KOPT-K1 (cell line): ENCODE measurements around the gene SIGLEC8.
"Not testable (repeated sequence)": the region's sequence is repeated elsewhere in the genome, so short reads cannot be mapped to it uniquely, and the experiment has no call there.

Source experiments
- H3K27ac ChIP-seq: fragments of 200-600 bp; sonication (generic); 2 replicates; pipeline ENCODE4 v1.5.1; 2016; ENCODE audit warnings: antibody characterized with exemption, mild to moderate bottlenecking, low read depth, low read length; ENCODE audit not compliant: poor library complexity, severe bottlenecking
- H3K36me3 ChIP-seq: fragments of 200-600 bp; sonication (generic); 2 replicates; pipeline ENCODE4 v1.5.1; 2017; ENCODE audit warnings: antibody characterized with exemption, mild to moderate bottlenecking, low read length, moderate library complexity; ENCODE audit not compliant: insufficient read depth
- H3K9me3 ChIP-seq: fragments of 200-600 bp; sonication (generic); 2 replicates; pipeline ENCODE4 v1.5.1; 2017; ENCODE audit warnings: antibody characterized with exemption, low read length, mild to moderate bottlenecking; ENCODE audit not compliant: insufficient read depth, poor library complexity, severe bottlenecking

Gene SIGLEC8

GRCh38 chr19:51463976-51464581, 5.8 kb upstream of the SIGLEC8 start:
- not testable (repeated sequence) for H3K9me3 ChIP-seq, H3K27ac ChIP-seq, H3K36me3 ChIP-seq

- Histone ChIP-seq H3K36me3 (no peaks in the 10 kb centered on the region), H3K27ac (no peak overlapping the region), H3K9me3 (no peaks in the 10 kb centered on the region)
Observed at GRCh38 chr19:51462681-51463080, 4.4 kb upstream of the SIGLEC8 start.

- no peak overlapping the region for H3K27ac ChIP-seq
Observed at GRCh38 chr19:51462276-51462675, 4.0 kb upstream of the SIGLEC8 start.

DNA sequence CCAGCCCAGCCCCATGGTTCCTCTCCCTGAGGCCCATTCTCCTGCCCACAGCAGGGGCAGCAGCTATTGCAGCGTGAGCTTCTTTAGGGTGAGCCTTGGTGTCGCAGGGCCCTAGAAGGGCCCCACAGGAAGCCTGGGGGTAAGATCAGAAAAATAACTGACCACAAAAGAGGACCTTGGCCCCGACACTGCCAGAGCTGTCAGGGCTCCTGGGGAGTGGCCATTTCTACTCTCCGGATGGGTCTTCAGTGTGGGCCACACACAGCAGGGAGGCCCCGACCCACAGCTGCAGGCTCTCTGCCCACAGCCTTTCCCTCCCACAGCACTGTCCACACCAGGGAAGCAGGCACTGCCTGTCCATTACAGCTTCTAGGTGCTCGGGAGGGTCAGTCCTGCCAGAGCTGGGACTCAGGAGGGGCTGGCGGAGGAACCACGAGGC, 3.5 kb upstream of the SIGLEC8 start:
- Histone ChIP-seq H3K9me3 (no peaks in the 10 kb centered on the region), H3K36me3 (no peaks in the 10 kb centered on the region), H3K27ac (no peak overlapping the region)

More at GRCh38 chr19:51462276-51462675, 4.0 kb upstream of the SIGLEC8 start:
- Histone ChIP-seq H3K9me3 (no peaks in the 10 kb centered on the region), H3K36me3 (no peaks in the 10 kb centered on the region)

- no peaks in the 10 kb centered on the region for H3K36me3 ChIP-seq
- no peak overlapping the region for H3K27ac ChIP-seq
- no peaks in the 10 kb centered on the region for H3K9me3 ChIP-seq
Observed at GRCh38 chr19:51460164-51460992, 2.1 kb upstream of the SIGLEC8 start.

- H3K36me3 ChIP-seq, result no peaks in the 10 kb centered on the region
- no peaks in the 10 kb centered on the region for H3K9me3 ChIP-seq
- no peak overlapping the region for H3K27ac ChIP-seq
Observed at GRCh38 chr19:51458899-51459505, 748 bp upstream of the SIGLEC8 start.

DNA sequence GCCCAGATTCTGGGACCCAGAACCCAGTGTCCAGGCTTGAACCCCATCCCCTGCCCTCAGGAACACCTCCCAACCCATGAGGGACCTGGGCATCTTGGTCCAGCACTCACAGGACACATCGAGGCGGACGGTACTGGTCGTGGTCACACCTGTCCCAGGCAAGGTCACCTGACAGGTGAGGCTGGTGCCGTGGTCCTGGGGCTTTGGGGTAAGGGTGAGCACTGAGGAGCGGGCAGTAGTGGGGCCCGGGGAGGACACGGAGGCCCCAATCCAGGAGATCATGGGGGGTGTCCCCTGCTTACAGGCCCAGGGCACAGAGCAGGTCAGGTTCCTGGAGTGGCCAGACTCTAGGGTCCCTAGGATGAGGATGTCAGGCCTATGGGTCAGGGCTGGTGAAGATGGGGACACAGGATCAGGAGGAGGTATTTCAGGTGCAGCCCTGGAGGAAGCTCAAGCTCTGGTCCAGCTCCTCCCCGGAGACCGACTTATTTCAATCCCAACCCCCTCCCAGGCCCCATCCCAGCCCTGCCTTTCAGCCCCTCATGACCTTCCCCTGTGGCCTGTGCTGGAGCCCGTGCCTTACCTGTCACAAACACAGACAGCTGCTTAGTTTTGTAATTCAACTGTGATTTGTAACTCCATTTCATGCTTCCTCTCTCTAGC, 772 bp downstream of the SIGLEC8 start:
- no peak overlapping the region for H3K27ac ChIP-seq
- H3K9me3 ChIP-seq, result no peaks in the 10 kb centered on the region
- H3K36me3 ChIP-seq, result no peaks in the 10 kb centered on the region

GRCh38 chr19:51456541-51457290, 1.5 kb downstream of the SIGLEC8 start:
- Histone ChIP-seq H3K36me3 (no peaks in the 10 kb centered on the region), H3K9me3 (no peaks in the 10 kb centered on the region), H3K27ac (no peak overlapping the region)

GRCh38 chr19:51450730-51451307, 7.4 kb downstream of the SIGLEC8 start:
- no peaks in the 10 kb centered on the region for H3K36me3 ChIP-seq
- H3K9me3 ChIP-seq, result peaks cover 20% of the 10 kb centered on the region
- no peak overlapping the region for H3K27ac ChIP-seq

DNA sequence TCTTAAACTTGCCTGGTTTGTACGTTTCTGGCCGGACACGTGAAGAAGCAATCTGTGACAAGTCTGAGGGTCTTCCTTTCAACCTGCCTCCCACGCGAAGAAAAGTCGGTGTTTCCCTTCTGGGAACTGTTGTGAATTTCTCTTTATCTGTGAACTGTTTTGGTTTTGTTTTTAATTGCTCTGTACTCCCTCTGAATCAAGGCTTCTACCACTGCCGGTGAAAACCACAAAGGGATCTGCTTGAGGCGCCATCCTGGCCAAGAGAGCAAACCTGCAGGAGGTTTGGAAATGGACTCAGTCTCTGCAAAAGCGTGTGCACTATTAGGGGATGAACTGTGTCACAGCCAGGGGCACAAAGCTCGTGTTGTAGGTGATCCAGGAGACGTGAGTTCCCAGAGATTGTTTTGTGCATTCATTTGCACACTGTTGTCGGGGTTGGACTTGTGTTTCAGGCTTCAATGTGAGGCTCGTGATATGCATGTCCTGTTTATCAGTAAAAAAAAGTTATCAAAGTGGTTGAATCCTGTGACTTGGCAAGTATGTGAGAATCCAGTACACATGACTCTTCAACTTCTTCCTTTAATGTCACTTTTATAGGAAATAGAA, 9.7 kb downstream of the SIGLEC8 start:
- Histone ChIP-seq H3K36me3 (no peaks in the 10 kb centered on the region), H3K9me3 (peaks cover 20% of the 10 kb centered on the region), H3K27ac (peak overlapping the region; percentile 45)

DNA sequence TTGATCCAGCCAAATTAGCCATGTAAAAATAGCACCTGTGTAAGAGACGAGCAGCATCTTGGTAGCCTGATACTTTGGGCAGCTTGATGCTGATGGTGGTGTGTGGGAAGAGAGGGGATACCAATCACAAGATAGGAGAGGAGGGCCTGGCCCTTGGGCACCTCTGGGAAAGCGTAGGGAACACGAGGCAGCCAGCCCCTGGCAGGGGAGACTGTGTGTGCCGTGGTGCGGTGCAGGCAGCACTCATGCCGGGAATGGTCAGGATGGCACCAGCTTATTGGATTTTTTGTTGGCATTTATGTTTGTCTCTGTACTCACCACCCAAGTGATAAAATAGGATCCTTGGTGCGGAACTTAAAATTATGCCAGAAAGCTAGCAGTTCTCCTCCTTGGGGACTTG, 10.2 kb downstream of the SIGLEC8 start:
- Histone ChIP-seq H3K9me3 (peaks cover 20% of the 10 kb centered on the region), H3K27ac (peak overlapping the region; percentile 45), H3K36me3 (no peaks in the 10 kb centered on the region)

DNA sequence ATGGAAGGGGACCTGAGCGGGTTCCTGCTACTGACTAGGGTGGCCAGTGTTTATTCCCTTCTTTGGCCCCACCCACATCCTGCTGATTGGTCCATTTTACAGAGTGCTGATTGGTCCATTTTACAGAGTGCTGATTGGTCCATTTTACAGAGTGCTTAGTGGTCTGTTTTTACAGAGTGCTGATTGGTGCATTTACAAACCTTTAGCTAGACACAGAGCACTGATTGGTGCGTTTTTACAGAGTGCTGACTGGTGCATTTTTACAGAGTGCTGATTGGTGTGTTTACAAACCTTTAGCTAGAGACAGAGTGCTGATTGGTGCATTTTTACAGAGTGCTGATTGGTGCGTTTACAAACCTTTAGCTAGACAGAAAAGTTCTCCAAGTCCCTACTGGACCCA, 10.7 kb downstream of the SIGLEC8 start:
- not testable (repeated sequence) for H3K36me3 ChIP-seq, H3K27ac ChIP-seq
- H3K9me3 ChIP-seq, result peaks cover 20% of the 10 kb centered on the region

DNA sequence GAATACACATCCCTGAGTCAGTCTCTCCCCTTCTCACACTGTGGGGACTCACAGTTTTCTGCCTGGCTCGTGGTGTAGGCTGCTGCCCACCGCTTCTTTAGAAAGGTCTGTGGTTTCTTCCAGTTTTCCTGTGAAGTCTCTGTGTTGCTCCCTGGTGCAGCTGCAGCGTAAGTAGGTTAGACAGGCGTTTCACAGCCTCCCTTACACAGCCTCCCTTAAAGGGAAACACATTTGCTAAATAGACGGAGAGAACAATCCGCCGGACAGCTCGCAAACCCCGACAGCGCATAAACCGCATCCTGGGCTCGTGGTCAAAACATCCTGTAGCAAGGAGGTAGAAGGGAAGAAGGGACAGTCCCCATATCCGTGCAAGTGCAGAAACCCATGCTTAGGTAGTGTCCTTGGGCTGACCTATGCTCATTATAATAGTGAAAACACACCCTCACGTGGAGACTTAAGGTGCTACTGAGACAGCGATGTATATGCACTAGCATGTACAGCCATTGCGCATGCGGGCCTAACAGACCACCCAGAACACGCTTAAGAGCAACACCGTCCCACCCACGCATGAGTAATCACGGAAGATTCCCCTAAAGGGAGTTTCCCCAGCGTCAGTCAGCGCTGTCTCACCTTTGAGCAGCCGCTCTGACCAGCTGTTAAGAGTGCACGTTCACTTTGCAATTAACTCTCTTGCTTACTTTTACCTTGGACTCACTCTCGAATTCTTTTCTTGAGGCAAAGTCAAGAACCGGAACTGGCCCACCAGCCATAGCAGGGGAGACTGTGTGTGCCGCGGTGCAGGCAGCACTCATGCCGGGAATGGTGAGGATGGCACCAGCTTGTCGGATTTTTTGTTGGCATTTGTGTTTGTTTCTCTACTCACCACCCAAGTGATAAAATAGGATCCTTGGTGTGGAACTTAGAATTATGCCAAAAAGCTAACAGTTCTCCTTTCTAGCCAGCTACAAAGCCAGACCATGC, 16.6 kb downstream of the SIGLEC8 start:
- H3K27ac ChIP-seq, result peak overlapping the region; percentile 48
- no peaks in the 10 kb centered on the region for H3K9me3 ChIP-seq
- H3K36me3 ChIP-seq, result no peaks in the 10 kb centered on the region
